ENCODE measurements around the gene FAM13B.
"Not testable (repeated sequence)": the region's sequence is repeated elsewhere in the genome, so short reads cannot be mapped to it uniquely, and the experiment has no call there.

The FAM13B gene

DNA sequence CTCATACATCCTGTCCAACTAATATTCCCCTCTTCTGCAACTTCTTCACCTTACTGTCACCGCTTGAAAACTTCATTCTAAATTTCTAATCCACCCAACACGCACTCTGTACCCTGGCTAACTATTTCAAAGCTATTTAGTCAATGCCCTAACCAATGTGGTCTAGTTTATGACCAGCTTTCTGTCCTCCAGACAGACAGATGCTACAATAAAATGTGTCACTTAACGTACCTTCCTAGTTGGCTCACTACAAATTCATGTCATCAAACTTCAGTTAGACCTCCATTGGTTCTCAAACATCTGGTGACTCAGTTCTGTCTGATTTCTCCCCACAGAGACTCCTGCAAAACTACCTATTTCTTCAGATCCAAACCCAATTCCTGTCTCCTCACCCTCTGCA lies 57.7 kb downstream of the FAM13B start:
- no peak for DNase-seq (ENCODE audit: low read depth, low spot score)

DNA sequence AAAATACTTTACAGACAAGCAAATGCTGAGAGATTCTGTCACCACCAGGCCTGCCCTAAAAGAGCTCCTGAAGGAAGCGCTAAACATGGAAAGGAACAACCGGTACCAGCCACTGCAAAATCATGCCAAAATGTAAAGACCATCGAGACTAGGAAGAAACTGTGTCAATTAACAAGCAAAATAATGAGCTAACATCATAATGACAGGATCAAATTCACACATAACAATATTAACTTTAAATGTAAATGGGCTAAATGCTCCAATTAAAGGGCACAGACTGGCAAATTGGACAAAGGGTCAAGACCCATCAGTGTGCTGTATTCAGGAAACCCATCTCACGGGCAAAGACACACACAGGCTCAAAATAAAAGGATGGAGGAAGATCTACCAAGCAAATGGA lies 62.5 kb downstream of the FAM13B start:
- not testable (repeated sequence) for DNase-seq (ENCODE audit: low read depth, low spot score)

DNA sequence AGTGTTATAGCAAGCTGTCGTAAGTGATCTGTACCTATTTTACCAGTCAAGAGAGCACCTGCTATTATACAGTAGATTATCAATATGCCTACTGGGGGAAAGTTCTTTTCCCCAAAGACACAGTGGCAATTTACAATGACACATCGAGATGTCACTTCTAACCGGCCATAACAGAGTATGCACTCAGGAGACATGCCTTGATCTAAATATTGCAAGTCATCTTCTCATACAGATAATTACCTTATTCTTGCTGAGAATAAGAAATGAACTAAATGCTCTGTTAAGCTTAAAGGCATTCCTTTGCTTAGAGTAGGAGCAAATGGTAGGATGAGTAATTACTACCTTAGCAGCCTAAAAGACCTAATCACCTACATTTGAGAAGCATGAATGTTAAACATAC lies 72.1 kb downstream of the FAM13B start:
- no peak for DNase-seq (ENCODE audit: low read depth, low spot score)

DNA sequence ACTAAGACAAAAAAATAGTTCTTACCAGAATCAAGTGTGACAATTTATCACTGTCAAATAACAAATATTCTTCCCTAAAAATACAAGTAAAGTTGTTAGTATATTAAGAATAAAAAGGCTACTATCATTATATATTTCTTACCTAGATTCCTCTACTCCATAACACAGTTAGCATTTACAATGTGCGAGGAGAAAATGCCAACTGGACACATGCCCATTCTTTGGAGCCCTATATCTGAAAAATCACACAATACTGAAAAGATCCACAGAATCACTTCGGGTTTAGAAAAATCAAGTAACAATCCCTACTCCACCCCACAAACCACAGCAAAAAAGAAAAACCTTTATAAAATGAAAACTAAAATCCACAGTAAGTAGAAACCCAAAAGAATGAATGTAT lies 72.7 kb downstream of the FAM13B start:
- no peak for DNase-seq (ENCODE audit: low read depth, low spot score)

DNA sequence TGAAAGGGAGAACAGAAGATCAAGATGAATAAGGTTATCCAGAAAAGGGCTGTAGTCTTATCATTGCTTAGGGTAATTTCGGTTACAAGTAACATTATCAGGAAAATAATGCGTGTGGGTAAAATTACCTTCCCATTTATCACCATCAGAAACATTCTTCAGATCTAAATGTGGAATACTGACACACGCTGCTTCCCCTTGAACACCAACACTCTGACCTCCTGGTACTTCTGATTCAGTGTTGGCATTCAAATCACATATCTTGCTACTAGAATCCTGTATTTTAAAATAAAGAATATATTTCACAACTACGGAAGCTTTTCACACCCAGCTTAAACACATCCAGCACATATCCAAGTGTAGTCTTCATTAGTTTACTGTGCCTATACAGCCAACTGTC lies 73.4 kb downstream of the FAM13B start:
- no peak for DNase-seq (ENCODE audit: low read depth, low spot score)

DNA sequence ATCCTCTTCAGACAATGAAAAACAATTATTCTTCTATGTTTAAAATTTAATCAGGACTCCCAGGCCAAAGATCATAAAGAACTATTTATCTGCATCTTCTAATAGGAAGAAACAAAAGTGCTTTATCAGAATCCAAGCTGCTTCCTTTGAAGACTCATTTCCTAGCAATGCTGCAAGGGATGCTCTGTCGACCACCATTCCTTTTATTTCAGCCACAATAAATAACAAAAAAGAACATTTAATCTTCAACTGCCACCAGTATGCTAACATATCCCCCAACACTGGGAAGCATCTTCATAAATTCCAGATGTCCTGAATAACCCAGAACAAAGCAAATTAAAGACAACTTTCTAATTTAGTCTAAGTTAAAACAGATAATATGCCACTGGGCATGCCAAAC lies 74.9 kb downstream of the FAM13B start:
- DNase-seq (ENCODE audit: low read depth, low spot score): no peak

DNA sequence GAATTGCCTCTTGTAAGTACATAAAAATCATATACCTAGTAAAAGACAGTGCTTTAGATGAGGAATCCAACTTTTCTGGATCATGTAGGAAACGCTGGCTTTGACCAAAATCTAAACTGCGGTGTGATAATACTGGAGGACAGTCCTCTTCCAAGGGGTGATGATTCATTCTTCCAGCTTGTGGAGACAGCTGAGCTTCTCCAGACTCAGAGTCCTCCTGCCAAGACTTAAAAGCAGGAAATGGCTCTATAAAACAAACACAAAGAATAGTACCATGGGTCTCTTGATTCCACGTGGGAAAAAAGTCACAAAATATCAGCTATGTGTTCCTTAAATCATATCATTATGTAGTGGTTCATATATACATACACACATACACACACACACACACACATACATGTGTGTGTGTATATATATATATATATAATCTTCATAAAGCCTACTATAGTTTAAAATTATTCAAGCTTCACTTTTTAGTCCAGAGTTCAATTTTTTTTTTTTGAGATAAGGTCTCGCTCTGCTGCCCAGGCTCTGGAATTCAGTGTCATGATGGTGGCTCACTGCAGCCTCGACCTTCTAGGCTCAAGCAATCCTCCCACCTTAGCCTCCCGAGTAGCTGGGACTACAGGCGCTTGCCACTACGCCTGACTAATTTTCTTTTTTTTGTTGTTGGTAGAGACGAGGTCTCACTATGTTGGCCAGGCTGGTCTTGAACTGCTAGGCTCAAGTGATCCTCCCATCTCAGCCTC lies 78.6 kb downstream of the FAM13B start:
- no peak for DNase-seq (ENCODE audit: low read depth, low spot score)

DNA sequence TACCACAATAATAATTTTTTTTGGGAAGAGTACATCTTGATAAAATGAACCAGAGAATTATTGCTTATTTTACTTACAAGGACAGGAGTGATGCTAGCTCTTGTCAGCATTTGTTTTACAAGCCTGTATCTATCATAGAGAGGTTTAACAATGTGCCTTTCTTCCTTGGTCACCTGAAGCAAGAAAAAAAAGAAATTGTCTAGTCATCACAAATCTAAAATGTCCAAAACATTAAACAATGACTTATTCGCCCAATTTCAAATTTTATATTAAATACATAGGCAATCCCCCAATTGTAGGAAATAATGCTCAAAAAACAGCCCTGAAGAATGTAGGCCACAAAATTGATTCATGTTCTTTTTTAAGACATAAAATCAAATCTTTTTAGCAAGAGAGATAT lies 87.1 kb downstream of the FAM13B start:
- DNase-seq (ENCODE audit: low read depth, low spot score): no peak

DNA sequence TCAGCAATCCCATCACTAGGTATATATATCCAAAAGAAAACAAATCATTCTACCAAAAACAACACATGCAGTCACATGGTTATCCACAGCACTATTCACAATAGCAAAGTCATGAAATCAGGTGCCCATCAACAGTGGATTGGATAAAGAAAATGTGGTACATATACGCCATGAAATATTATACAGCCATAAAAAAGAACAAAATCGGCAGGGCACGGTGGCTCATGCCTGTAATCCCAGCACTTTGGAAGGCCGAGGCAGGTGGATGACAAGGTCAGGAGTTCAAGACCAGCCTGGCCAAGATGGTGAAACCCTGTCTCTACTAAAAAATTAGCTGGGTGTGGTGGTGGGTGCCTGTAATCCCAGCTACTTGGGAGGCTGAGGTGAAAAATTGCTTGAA lies 88.6 kb downstream of the FAM13B start:
- DNase-seq (ENCODE audit: low read depth, low spot score): not testable (repeated sequence)

DNA sequence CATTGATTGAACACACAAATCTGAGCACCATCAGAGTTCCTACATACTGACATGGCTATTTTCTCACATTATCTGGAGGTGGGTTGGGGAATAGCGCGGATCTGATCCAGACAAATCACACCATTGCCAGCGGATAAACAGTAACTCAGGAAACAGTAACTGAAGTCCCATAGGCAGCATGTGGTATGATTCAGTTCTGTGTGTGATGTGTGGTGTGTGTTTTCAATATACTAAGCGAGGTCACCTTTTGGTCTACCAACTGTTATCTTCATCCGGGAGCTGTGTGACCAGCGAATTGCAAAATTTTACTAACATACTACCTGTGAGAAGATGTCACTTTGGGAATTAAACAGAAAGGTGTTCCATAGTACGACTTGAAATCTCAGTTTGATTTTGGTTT lies 93.5 kb downstream of the FAM13B start:
- no peak for DNase-seq (ENCODE audit: low read depth, low spot score)

DNA sequence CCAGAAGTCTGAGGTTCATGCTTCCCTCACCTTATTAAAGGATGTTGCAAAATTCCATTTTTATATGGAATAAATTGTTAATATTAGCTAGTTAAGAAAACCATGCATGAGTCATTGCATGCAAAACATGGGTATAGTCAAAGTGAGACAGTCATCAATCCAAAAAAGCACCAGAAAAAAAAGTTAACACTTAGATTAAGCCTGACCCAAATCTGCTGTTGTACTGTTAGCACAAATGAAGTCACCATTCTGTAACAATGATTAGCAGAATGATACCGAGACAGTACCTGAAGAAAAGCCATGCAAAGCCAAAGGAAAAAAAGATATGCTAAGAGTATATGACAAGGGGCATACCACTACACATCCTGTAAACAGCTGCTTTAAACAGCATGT lies 94.1 kb downstream of the FAM13B start:
- no peak for DNase-seq (ENCODE audit: low read depth, low spot score)

DNA sequence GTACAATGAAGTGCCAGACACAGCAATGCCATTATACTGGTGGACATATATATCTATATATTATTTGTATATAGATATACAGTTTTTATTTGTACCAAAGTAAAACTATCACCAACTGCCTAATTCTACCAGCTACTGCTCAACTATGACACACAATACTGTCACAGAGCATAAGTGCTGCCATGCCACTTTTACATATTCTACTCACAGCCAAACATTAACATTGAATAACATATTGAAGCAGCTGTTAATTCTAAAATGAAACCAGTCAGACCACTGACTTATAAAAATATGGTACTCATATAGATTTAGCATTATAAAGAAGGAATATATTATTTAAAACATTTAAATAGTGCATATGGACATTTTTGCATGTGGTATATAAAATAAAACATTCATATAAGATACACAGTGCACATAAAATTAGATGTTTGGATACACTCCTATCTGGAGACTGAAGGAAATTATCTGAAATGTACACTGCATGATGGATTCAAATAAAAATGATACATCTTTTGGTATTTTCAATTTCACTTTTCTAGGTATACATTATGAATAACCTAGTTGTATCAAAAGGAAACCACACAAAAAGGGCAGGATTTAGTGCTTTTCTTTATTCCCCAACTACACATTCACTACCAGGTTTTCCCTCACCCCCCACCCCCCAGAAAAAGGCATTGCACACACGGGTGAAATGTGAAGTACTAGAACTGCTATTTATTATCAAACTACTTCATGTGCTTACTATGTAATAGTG lies 94.7 kb downstream of the FAM13B start:
- no peak for DNase-seq (ENCODE audit: low read depth, low spot score)

DNA sequence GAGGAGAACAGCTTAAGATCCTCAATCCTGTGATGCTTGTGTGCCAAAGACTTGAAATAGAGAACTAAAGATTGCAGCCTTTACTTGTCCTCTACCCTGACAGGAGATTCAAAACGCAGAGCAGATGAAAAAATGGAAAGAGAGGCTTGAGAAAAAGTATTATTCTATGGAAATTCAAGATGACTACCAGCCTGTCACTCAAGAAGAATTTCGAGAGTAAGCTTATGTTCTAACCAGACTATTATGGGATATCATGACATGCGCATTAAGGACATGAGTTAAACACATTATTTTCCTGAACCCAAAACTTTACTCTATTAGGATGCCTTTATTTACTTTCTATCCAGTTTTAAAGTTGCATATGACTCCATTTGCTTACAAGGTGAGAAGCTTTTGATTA lies 97.2 kb downstream of the FAM13B start:
- no peak for DNase-seq (ENCODE audit: low read depth, low spot score)

DNA sequence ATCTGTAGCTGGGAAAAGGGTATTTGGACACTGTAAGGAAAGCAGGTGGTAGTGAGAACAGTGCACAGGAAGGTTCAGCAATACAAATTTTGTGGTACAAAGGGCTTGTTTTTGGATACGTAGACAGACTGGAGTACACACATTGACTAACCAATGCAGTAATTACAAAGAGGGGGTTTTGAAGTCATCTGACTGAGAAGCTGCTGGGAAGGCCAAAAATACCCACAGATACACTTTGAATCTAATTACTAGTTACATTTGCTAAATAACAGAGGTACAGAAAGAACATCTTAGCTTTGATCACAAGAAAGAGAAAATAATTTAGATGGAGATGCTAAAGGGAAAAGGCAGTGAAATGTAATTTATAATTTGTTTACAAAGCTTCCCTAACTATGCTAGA lies 97.7 kb downstream of the FAM13B start:
- no peak for DNase-seq (ENCODE audit: low read depth, low spot score)

DNA sequence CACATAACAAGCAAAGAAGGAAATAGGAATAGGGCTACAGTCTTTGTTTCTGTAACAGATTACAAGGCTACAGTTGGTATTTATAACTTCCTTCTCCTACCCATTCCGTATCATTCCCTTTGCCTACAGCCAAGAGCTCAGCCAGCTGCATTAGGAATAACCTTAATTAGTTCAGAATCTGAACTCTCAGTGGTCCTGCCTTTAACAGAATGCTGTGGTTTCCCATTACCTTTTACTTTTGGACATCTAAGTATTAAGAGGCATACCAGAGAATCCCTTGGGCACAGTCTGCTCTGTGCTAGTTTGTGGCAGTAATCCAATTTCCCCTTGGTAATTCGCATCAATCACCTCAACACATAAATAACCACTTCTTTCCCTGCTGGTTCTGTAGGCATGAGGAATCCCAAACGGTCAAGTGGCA lies 99.4 kb downstream of the FAM13B start:
- DNase-seq (ENCODE audit: low read depth, low spot score): no peak

DNA sequence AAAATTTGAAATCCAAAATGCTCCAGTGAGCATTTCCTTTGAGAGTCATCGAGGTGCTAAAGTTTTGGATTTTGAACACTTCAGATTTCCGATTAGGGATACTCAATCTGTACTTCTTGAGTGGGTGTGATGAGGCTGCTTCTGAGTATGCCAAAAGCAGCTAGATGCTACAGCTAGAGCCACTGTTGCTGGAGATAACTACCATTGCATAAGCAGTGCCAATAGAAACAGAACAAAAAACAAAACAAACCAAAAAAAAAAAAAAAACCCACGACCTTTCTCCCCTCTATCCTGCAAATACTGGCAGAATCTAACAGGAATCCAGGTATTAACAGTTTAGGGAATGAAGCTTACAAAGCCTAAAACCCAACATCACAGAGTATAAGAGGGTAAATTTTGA lies 100.1 kb downstream of the FAM13B start:
- DNase-seq (ENCODE audit: low read depth, low spot score): no peak

DNA sequence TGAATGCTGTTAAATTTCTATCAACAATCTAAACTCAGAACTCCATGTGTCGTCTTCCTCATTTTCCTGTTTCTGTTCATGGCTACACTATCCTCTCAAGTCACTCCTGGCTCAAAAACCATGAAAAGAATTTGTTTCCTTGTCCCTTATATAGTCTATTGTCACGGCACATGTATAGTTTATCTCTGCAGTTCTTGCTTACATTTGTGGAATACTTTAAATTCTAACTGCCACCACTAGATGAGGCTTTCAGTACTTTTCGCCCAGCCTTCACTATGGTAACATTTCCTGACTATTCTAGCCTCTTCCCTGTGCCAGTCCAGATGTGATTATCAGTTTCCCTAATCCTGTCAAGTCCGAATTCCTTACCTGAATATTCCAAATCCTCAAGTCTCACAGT lies 109.0 kb downstream of the FAM13B start:
- no peak for DNase-seq (ENCODE audit: low read depth, low spot score)

DNA sequence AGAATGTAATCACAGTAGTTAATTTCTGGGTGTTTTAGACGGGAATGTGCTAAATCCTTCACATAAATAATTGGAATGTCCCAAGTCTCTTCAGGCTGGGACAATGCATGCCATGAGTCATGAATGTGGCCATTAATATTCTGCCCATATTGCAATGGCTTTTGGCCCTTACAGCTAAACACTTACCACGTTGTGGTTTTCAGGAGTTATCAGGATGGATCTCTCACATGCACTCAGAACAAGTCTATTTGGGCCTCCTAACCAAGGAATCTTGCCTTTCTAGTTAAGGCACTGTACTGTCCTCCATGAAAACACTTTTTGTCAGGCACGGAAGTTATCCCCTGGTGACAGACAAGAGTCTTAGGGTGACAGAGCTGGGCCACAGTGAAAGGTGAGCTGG lies 110.9 kb downstream of the FAM13B start:
- no peak for DNase-seq (ENCODE audit: low read depth, low spot score)

DNA sequence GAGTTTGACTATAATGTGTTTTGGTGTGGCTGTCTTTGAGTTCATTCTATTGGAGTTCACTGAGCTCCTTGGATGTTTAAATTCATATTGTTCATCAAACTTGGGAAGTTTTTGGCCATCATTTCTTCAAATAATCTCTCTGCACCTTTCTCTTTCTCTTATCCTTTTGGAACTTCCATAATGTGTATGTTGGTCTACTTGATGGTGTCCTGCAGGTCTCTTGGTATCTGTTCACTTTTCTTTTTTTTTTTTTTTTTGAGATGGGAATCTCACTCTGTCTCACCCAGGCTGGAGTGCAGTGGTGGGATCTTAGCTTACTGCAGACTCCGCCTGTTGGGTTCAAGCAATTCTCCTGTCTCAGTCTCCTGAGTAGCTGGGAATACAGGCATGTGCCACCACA lies 116.0 kb downstream of the FAM13B start:
- no peak for DNase-seq (ENCODE audit: low read depth, low spot score)

DNA sequence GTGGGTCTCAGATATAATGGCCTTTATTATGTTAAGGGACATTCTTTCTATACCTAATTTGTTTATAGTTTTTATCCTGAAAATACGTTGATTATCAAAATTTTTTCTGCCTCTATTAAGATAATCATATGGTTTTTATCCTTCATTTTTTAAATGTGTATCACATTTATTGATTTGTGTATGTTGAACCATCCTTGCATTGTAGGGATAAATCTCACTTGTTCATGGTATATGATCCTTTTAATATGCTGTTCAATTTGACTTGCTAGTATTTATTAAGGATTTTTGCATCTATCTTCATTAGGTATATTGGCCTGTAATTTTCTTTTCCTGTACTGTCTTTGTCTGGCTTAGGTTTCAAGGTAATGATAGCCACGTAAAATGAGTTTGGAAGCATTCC lies 118.1 kb downstream of the FAM13B start:
- no peak for DNase-seq (ENCODE audit: low read depth, low spot score)

DNA sequence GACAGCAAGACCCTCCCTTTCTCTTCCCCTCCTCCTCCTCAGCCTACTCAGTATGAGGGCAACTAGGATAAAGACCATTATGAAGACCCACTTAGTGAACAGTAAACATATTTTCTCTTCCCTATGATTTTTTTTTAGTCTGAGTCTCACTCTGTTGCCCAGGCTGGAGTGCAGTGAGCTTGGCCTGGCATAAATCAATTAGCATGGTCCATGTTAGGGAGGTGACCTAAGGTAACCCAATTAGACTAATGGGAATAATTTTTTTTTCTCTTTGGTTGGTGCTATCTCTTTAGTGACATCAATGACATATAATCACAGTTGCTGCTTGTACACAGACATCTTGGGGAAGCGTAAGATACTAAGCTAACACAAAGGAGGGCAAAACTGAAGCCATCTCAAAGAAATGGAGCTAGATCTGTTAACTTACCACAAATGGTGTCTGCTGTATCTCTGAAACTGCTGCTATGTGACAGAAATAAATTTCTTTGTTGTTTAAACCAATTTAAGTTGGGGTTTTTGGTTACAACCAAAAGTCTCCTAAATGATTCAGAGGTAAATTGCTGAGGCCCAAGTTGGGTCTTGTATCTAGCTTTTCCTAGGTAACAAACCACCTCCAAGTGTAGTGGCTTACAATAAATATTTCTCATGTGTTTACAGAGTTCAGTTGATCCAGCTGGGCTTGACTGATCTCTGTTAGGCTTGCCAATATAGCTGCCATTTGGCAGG lies 130.3 kb downstream of the FAM13B start:
- DNase-seq (ENCODE audit: low read depth, low spot score): no peak

DNA sequence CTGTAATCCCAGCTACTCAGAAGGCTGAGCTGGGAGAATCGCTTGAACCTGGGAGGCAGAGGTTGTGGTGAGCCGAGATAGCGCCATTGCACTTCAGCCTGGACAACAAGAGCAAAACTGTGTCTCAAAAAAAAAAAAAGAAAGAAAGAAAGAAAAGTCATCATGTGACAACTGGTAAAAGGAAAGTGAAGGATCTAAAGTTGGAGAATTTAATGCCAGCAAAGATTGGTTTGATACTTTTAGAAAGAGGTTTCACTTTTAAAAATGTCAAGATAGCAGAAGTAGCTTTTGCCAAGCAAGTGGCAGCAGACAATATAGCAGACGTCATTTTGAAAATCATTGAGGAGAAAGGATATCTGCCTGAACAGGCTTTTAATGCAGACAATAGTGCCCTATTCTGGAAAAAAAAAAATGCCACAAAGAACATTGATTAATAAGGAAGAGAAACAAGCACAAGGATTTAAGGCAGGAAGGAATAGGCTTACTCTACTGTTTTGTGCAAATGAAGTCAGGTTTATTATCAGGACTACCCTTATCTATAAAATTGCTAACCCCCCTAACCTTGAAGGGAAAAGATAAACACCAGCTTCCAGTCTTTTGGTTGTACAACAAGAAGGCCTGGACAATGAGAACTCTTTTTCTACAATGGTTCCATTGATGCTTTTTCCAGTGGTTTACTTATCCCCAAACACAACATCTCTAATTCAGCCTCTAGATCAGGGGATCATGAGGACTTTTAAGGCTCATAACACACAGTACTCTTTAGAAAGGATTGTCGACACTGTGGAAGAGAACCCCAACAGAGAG lies 131.7 kb downstream of the FAM13B start:
- DNase-seq (ENCODE audit: low read depth, low spot score): no peak
